ENCODE data around the gene PNN. TPM values are rescaled to one million over a fixed set of nuclear protein-coding genes. Genes with fewer than 3 reads are reported as not detected.

The PNN gene
- total and polyA plus RNA-seq, 9 of the 15 experiments (the other 6 are each of a cell fraction or from before 2014, with no cell fraction given) = 30.2 to 188 (median 69.7) TPM

DNA sequence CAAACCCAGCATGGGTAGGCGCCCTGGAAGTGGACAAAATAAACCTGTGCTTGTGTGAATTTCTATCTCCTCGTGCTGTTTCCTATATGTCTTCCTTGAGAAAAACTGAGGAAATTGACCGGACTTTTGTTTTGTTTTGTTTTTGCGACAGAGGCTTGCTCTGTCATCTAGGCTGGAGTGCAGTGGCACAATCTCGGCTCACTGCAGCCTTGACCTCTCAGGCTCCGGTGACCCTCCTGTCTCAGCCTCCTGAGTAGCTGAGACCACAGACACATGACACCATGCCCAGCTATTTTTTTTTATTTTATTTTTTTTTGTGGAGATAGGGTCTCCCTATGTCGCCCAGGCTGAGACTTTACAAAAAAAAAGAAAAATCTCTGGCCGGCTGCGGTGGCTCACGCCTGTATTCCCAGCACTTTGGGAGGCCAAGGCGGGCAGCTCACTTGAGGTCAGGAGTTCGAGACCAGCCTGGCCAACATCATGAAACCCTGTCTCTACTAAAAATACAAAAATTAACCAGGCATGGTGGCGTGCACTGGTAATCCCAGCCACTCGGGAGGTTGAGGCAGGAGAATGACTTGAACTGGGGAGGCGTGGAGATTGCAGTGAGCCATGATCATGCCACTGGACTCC, 36.2 kb downstream of the PNN start (continued):
- TF ChIP-seq, protein P1, sequence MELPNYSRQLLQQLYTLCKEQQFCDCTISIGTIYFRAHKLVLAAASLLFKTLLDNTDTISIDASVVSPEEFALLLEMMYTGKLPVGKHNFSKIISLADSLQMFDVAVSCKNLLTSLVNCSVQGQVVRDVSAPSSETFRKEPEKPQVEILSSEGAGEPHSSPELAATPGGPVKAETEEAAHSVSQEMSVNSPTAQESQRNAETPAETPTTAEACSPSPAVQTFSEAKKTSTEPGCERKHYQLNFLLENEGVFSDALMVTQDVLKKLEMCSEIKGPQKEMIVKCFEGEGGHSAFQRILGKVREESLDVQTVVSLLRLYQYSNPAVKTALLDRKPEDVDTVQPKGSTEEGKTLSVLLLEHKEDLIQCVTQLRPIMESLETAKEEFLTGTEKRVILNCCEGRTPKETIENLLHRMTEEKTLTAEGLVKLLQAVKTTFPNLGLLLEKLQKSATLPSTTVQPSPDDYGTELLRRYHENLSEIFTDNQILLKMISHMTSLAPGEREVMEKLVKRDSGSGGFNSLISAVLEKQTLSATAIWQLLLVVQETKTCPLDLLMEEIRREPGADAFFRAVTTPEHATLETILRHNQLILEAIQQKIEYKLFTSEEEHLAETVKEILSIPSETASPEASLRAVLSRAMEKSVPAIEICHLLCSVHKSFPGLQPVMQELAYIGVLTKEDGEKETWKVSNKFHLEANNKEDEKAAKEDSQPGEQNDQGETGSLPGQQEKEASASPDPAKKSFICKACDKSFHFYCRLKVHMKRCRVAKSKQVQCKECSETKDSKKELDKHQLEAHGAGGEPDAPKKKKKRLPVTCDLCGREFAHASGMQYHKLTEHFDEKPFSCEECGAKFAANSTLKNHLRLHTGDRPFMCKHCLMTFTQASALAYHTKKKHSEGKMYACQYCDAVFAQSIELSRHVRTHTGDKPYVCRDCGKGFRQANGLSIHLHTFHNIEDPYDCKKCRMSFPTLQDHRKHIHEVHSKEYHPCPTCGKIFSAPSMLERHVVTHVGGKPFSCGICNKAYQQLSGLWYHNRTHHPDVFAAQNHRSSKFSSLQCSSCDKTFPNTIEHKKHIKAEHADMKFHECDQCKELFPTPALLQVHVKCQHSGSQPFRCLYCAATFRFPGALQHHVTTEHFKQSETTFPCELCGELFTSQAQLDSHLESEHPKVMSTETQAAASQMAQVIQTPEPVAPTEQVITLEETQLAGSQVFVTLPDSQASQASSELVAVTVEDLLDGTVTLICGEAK (IDR thresholded peaks at IDR 0.05) = no peak
- TF ChIP-seq, protein P1 (CRISPR knock-in tag; IDR thresholded peaks at IDR 0.05) = no peak
- TF ChIP-seq MCM5 (IDR thresholded peaks at IDR 0.05; ENCODE audit: low read depth) = no peak
- no peak for TF ChIP-seq ZNF668 (CRISPR knock-in tag; IDR thresholded peaks at IDR 0.05)
- TF ChIP-seq, protein P2, sequence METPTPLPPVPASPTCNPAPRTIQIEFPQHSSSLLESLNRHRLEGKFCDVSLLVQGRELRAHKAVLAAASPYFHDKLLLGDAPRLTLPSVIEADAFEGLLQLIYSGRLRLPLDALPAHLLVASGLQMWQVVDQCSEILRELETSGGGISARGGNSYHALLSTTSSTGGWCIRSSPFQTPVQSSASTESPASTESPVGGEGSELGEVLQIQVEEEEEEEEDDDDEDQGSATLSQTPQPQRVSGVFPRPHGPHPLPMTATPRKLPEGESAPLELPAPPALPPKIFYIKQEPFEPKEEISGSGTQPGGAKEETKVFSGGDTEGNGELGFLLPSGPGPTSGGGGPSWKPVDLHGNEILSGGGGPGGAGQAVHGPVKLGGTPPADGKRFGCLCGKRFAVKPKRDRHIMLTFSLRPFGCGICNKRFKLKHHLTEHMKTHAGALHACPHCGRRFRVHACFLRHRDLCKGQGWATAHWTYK (CRISPR knock-in tag; IDR thresholded peaks at IDR 0.05) = no peak
- no peak for TF ChIP-seq ARNT (IDR thresholded peaks at IDR 0.05)
- TF ChIP-seq SRSF7 (optimal IDR thresholded peaks at IDR 0.05; ENCODE audit: low read depth, low read length) = no peak

Data from K562 (cell line).